Psoas muscle (tissue), 8 donors: ENCODE data around the gene FYB1. TPM values are rescaled to one million over a fixed set of nuclear protein-coding genes. Genes with fewer than 3 reads are reported as not detected.

Experiments used
- ATAC-seq, 4 donors: fragments of 200-7000 bp; cut with Tn5 transposase; one replicate each; pipeline ENCODE4 v1.9.1; 2020; ENCODE audit warnings: moderate library complexity in 3 of 4, mild to moderate bottlenecking in 2 of 4
- DNase-seq, 2 donors: peaks; one replicate each; pipeline ENCODE4 v3.0.0-alpha.2; 2020
- H3K27ac ChIP-seq: fragments of 200-600 bp; one replicate; pipeline ENCODE4 v1.8.0; 2022
- H3K27me3 ChIP-seq, 3 donors: fragments of 200-600 bp in 1 of 3; one replicate each; pipeline versions ENCODE4 v1.6.1 to v1.8.0; 2013 to 2022; ENCODE audit warnings: low read length in 2 of 3, mild to moderate bottlenecking in 2 of 3, moderate library complexity in 1 of 3; ENCODE audit not compliant: insufficient read depth in 3 of 3
- H3K36me3 ChIP-seq, 2 donors: fragments of 200-600 bp in 1 of 2; one replicate each; pipeline versions ENCODE4 v1.6.1 to v1.8.0; 2013 to 2022; ENCODE audit warnings: low read depth in 1 of 2, mild to moderate bottlenecking in 1 of 2, moderate library complexity in 1 of 2; ENCODE audit not compliant: insufficient read depth in 1 of 2
- H3K4me1 ChIP-seq: fragments of 200-600 bp; one replicate; pipeline ENCODE4 v1.8.0; 2022
- H3K4me3 ChIP-seq: fragments of 200-600 bp; one replicate; pipeline ENCODE4 v1.8.0; 2022; ENCODE audit warnings: mild to moderate bottlenecking
- H3K9me3 ChIP-seq: fragments of 200-600 bp; one replicate; pipeline ENCODE4 v1.8.0; 2022
- CTCF ChIP-seq: fragments of 200-600 bp; IDR thresholded peaks from one replicate; pipeline ENCODE4 v1.8.0; 2022; ENCODE audit warnings: antibody characterized with exemption
- WGBS, 3 donors: extraction: QIAGEN DNeasy Blood & Tissue Kit; methylation state at CpG; one replicate each; pipeline versions ENCODE4 v1.1.6 to v1.1.7; 2013; 5-methylcytosine and 5-hydroxymethylcytosine counted together
- intact Hi-C, 2 donors: fragments of 100-400 bp; cut with DNase I; formaldehyde crosslinking; loops; one replicate each; pipeline versions ENCODE4 v1.11.0 to v1.14.2; 2022
- polyA plus RNA-seq, 3 donors: library from polyadenylated mRNA; stranded (reverse); fragments of 200-250 nt; gene quantifications; one replicate each; pipeline ENCODE4 v1.2.3, GENCODE V29; 2013
- total RNA-seq, 4 donors: library from RNA; stranded (reverse); fragmentation: NEBNext Ultra II Directional in 2 of 4; extraction: Animal tissue kit (Norgen Biotek cat#: 25700) in 2 of 4; gene quantifications; one replicate each; pipeline versions ENCODE4 v1.2.1 to v1.2.4, GENCODE V29; 2021 to 2023
- donor health status: healthy with polysubstance abuse.
- donor health status: DM: no; HTN: no; CAD: no; lungs with moderate emphysema.
- donor health status: Bipolar disorder and iron deficiency.
- donor health status: healthy.
- donor health status: DM: yes; HTN: yes; CAD: no.
- donor health status: DM: no; HTN: no; CAD: no.
- donor health status: DM: no; HTN: no; CAD: no.
- donor health status: DM: yes; HTN: yes; CAD: no.

Gene FYB1
- total and polyA plus RNA-seq, 7 donors, result 0.22 to 3.2 (median 1.3) TPM

DNA sequence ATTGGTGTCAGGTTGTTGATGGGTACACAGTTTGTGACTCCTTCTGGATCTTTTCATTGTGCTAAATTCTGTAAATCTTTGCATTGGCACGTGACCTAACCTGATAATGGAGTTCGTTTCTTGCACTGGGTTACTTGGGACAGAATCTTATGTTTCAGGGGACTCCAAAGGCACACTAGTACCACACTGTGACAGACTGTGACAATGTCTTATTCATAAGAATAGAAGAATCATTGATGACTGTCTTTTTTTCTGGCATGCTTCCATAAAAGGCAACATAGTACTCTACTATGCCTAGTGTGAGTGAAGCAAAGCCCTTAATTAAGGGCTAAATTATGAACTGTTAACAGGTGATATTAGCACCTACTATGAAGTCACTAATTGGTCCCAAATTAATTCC, 109.8 kb downstream of the FYB1 start:
- no peaks in the 10 kb centered on the region for H3K9me3 ChIP-seq
- H3K4me1 ChIP-seq, result no peaks in the 10 kb centered on the region
- H3K27ac ChIP-seq, result no peak overlapping the region
- DNase-seq (no peak), ATAC-seq (no peak)
- no peak for TF ChIP-seq CTCF
- intact Hi-C loops, result no loop called here
- no peaks in the 10 kb centered on the region for H3K27me3 ChIP-seq
- no peak overlapping the region for H3K4me3 ChIP-seq
- 78 to 84% (median 79%) methylated on average over 2 of the region's 2 CpGs for WGBS, 3 donors
- H3K36me3 ChIP-seq, result no peaks in the 10 kb centered on the region

DNA sequence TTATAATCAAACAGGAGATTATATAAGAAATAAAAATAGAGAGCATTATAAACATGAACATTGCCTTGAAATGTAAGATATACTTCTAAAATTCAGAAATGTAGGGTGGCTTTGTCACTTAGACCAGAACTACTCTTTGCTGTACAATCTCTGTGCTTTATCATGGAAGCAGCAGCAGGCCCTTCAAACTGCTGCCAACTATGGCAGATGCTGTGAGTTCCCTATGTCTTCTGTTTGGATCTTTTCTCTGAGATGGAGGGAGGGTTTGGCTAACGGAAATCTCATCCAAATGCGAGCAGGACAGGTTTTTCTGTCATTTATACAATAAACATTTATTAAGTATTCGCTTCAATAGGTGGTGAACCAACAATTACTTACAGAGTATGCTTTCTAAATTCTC, 110.4 kb downstream of the FYB1 start:
- H3K4me1 ChIP-seq, result no peaks in the 10 kb centered on the region
- intact Hi-C loops, result no loop called here
- no peaks in the 10 kb centered on the region for H3K9me3 ChIP-seq
- H3K27ac ChIP-seq, result no peak overlapping the region
- H3K27me3 ChIP-seq, result no peaks in the 10 kb centered on the region
- DNase-seq (no peak), ATAC-seq (no peak)
- no peak for TF ChIP-seq CTCF
- 66 to 73% (median 69%) methylated on average over 3 of the region's 3 CpGs for WGBS, 3 donors
- H3K4me3 ChIP-seq, result no peak overlapping the region
- no peaks in the 10 kb centered on the region for H3K36me3 ChIP-seq

DNA sequence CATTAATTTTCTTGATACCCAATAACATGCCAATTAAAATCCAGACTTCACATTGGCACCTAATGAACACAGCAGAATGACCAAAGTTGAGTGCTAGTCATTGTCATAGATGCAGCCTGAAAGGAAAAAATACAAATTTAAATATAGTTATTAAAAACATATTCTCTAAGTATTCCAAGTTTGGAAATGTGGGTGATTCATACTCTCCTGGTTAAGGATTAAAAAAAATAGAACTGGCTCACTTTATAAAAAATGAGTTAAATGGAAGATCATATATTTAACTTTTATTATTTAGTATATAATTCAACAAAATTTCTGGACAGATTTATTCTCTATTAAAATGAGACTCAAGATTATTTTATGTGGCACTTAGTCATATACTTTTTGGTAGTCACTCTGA, 112.0 kb downstream of the FYB1 start:
- Histone ChIP-seq H3K36me3 (no peaks in the 10 kb centered on the region), H3K9me3 (no peaks in the 10 kb centered on the region), H3K27ac (no peak overlapping the region), H3K4me3 (no peak overlapping the region), H3K4me1 (no peaks in the 10 kb centered on the region), H3K27me3 (no peaks in the 10 kb centered on the region)
- intact Hi-C loops, result no loop called here
- no peak for TF ChIP-seq CTCF
- DNase-seq (no peak), ATAC-seq (no peak)

GRCh38 chr5:39106322-39106721, 113.0 kb downstream of the FYB1 start:
- no peaks in the 10 kb centered on the region for H3K4me1 ChIP-seq
- DNase-seq, result no peak
- no peaks in the 10 kb centered on the region for H3K36me3 ChIP-seq
- intact Hi-C loops, result no loop called here
- H3K27me3 ChIP-seq, result no peaks in the 10 kb centered on the region
- no peak for ATAC-seq
- 41 to 65% (median 64%) methylated on average over 1 of the region's 1 CpG for WGBS, 3 donors
- no peak overlapping the region for H3K27ac ChIP-seq
- no peak overlapping the region for H3K4me3 ChIP-seq
- H3K9me3 ChIP-seq, result no peaks in the 10 kb centered on the region
- no peak for TF ChIP-seq CTCF

GRCh38 chr5:39104221-39104620, 115.1 kb downstream of the FYB1 start:
- H3K4me1 ChIP-seq, result no peaks in the 10 kb centered on the region
- no peaks in the 10 kb centered on the region for H3K36me3 ChIP-seq
- intact Hi-C loops, result no loop called here
- H3K27me3 ChIP-seq, result no peaks in the 10 kb centered on the region
- H3K9me3 ChIP-seq, result no peaks in the 10 kb centered on the region
- no peak for DNase-seq
- WGBS, 3 donors, result 44 to 50% (median 47%) methylated on average over 1 of the region's 1 CpG
- H3K4me3 ChIP-seq, result no peak overlapping the region
- ATAC-seq, result no peak
- H3K27ac ChIP-seq, result no peak overlapping the region
- TF ChIP-seq CTCF, result no peak
